ENCODE results near the gene HDAC5. TPM values are rescaled to one million over a fixed set of nuclear protein-coding genes. Genes with fewer than 3 reads are reported as not detected.
A peak's percentile ranks its signal among the peaks of the same experiment; 100 is the strongest.

Gene HDAC5
- total RNA-seq, 1 donor from 2014 or later: 40.4 TPM

DNA sequence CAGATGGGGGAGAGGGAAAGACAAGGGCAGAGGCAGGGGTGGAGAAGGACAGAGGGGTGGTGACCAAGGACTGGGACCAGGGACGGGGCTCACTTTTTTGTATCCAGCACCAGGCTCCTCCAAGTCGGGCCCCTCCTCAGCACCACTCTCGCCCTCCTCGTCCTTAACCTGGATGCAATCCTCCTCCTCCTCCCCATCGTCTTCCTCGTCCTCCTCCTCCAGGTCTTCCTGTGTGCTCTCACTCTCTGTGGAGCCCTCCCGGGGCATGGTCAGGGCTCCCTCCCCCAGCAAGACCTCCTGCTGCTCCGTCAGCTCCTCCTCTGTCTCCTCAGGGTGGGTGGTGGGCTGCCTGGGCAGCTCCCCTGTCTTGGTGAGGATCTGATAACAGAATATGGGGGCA, 36.1 kb downstream of the HDAC5 start:
- DNase-seq (ENCODE audit: low read depth in 2 of 2): no peak

DNA sequence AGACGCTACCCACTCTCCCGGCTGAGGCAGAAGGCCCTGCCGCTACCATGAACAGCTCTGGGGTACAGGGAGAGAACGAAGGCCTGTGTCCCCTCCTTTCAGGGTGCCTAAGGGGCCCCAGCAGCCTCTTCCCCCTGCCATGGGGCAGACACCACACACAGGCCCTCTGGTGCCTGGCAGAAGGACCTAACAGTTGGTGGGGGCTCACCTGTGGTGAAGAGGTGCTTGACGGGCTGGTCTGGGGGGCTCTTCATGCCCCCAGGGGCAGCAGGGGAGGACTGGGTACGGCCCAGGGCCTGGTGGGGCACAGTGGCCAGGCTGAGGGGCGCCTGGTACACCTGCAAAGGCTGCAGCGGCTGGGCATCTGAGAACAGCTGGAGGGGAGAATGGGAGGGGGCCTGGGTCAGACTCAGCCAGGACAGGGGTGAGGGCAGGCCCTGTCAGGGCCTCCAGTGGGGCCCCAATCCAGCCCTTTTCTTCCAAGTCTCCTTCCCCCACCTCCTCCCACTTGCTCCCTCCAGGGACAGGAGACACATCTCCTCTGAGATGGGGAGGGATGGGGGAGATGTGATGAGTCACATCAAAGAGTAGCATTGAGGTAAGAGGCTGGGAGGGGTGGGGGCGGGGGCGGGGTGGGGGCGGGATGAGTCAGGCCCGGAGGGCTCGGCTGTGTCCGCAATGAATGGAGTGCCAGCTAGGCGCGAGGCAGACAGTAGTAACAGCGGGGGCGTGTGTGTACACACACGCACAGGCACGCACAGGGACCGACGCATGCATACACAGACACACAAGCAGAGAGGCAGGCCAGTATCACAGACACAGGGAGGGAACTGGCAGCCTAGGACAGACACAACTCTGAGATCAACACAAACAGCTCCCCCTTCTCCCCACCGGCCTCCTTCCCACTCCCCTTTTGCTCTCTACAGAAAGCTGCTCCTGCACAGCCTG, 36.8 kb downstream of the HDAC5 start:
- DNase-seq (ENCODE audit: low read depth in 2 of 2): peak in 1 of 2 donors; percentile 87

DNA sequence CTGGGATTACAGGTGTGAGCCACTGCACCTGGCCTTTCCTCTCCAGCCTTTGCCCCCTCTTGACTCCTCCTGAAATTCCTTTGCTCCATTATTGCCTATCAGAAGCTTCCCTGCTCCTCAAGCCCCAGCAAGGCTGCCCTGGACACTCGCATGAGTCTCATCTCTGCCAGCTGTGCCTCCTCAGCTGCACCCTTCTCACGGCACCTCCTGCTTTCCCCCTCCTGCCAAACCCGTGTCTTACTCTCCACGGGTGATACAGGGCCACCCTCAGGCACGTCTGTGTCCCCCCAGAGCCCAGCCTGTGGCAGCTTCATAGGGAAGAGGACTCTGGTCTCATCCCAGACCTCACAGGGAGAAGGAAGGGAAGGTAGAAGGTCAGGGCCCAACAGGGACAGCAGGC, 37.5 kb downstream of the HDAC5 start:
- no peak for DNase-seq (ENCODE audit: low read depth in 2 of 2)

DNA sequence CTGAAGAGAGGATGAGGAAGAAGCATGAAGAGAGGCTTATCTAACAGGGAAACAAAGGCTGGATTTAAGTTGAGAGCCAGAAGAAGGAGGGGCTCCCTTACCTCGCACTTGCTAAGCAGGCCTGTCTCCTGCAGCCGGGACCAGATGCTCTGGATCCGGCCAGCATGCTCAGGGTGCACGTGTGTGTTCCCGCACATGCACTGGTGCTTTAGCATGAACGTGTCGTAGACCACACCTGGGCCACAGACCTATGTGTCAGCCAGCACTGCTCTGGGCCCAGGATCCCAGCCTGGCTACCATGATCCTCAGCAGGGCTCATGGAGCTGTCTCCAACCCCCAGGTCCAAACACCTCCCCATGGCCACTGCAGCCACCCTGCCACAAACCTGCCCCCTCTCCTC, 38.5 kb downstream of the HDAC5 start:
- no peak for DNase-seq (ENCODE audit: low read depth in 2 of 2)

DNA sequence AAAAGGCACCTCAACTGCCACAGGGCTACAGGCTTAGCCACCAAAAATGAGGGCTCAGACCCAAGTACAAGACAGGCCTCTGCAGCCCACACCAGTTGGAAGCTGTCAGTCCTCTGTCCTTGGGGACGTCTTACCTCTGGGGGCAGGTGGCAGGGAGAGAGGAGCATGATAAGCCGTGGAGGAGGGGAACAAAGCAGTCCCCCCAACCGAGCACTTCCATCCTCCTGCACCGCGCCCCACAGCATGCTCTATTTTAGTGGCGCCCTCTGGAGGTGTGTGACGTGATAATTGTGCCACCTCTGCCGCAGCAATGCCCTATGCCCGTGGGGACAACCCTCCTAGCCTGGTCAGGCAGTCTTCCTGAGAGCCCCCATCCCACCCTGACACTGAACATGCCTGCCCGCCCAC, 39.3 kb downstream of the HDAC5 start:
- no peak for DNase-seq (ENCODE audit: low read depth in 2 of 2)

DNA sequence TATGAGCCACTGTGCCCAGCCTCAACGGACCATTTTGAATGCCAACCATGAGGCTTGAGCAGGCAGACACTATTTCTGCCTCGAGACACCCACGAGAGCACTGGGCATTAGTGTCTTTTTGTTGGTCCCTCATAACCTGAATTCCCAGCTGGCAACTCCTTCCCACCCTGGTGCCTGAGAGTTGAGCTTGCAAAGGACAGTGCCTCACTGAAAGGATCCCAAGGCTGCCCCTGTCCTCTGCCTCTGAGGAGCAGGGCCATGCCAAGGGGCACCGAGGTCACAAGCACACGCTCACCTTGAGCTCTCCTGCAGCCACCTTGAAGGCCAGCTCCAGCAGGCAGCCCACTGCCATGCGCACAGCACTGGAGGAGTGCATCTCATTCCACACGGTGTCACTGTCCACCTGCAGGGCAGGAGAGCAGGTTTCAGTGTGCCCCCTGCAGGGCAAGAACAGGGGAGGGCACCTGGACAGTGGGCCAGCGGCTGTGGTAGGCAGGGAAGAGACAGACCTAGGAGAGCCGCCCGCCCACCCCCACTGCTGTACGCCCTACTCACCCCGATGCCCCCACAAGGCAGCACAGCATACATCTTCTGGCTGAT, 40.1 kb downstream of the HDAC5 start:
- peak in 1 of 2 donors; percentile 60 for DNase-seq (ENCODE audit: low read depth in 2 of 2)

DNA sequence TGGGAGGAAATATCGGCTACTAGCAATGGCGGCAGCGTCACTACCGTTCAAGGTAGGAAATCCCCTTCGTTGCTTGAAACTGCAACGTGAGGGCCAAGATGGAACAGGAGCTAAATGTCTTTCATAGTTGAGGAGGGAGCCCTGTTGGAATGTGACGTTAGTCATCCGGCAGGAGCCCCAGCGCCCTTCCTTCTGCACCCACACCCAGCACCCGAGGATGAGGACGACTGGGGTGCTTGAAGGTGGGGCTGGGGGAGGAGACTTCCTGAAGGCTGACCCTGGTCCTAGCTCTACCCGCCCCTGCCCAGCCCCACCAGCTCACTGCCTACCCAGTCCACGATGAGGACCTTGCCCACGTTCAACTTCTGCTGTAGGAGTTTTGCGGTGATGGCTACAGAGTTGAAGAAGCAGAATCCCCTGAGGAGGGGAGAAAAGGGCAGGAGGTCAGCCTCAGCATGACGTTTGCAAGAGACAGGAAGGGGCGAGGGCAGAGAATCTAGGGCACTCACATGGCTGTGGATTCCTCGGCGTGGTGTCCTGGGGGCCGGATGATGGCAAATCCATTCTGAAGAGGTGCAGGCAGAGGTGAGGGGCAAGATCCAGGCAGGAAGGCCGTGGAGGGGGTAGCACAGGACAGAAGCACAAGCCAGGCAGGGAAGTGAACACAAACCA, 41.0 kb downstream of the HDAC5 start:
- DNase-seq (ENCODE audit: low read depth in 2 of 2): no peak

DNA sequence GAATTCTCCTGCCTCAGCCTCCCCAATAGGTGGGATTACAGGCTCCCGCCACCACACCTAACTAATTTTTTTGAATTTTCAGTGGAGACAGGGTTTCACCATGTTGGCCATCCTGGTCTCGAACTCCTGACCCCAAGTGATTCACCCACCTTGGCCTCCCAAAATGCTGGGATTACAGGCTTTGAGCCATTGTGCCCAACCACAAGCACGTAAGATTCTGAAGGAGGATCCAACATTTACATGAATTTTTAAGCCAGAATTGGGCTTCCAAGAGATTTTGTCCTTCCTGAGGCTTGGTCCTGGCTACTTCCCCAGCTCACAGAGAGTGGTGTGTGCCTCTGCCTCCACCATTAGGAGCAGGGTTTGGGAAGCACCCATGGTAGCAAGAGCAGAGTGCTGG, 41.8 kb downstream of the HDAC5 start:
- DNase-seq (ENCODE audit: low read depth in 2 of 2): no peak

DNA sequence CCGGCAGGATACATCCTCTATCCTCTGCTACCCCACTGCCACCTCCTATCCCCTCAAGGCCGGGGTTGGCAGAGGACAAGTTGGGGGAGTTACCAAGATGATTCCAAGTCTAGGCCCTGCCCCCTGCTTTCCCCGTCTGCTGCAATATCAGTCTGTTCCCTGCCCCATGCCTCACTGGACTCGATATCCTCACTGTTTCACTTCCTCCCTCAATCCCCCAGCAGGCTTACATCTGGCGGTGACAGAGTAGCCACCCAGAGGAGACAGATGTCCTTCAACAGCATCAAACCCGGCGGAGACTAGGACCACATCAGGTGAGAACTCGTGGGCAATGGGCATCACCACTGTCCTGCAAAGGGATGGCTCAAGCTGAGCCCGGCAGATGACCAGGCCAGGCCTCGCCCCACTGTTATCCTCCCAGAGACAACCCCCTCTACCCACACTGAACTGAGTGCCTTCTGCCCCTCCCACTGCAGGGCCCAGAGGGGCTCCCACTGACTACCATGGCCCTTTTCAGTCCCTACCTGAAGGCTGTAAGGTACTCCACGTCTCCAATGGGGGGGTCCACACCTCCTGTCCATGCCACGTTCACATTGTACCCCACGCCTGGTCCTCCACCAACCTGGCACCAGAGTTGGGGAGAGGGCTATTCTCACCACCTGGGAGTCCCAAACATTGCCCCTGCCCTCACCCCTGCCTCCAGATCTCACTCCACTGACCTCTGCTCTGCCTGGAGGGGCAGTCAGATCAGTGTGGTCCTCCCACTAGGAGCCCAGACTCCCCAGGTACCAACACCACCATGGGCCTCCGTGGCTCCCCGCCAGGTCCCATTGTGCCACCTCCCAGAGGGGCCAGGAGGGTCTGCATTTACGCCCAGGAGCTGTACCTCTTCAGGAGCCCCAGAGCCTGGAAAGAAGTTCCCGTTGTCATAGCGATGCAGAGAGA, 43.3 kb downstream of the HDAC5 start:
- no peak for DNase-seq (ENCODE audit: low read depth in 2 of 2)

DNA sequence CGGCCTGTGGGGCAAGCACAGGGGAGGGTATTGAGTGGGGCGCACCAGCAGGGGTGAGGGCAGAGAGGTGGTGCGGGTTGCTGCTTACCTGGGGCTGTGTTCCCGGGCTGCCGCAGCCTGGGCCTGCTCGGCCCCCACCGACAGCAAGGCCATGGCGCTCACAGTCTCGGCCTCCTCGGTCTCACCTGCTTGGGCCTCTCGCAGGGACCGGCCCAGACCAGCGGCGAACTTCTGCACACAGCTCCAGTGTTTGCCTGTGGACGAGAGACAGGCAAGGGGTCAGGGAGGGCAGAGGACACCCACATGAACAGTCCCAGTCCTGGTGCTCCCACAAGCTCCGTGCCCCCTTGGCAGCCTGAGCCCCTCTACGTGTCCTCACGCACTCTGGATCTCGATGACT, 45.0 kb downstream of the HDAC5 start:
- no peak for DNase-seq (ENCODE audit: low read depth in 2 of 2)

DNA sequence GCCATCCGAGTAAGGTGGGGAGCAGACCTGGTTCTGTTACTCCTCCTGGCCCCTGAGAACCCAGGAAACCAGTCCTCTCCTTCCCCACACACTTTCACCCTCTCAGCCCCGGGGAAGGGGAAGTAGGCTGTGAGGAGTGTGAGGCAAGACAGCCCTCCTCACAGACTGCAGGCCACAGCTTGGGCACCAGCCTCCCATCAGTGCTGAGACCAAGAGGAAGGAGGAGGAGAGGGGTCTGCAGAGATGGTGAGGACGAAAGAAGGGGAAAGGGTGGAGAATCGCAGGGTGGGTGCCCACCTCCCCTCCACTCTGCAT, 45.9 kb downstream of the HDAC5 start:
- DNase-seq (ENCODE audit: low read depth in 2 of 2): no peak

DNA sequence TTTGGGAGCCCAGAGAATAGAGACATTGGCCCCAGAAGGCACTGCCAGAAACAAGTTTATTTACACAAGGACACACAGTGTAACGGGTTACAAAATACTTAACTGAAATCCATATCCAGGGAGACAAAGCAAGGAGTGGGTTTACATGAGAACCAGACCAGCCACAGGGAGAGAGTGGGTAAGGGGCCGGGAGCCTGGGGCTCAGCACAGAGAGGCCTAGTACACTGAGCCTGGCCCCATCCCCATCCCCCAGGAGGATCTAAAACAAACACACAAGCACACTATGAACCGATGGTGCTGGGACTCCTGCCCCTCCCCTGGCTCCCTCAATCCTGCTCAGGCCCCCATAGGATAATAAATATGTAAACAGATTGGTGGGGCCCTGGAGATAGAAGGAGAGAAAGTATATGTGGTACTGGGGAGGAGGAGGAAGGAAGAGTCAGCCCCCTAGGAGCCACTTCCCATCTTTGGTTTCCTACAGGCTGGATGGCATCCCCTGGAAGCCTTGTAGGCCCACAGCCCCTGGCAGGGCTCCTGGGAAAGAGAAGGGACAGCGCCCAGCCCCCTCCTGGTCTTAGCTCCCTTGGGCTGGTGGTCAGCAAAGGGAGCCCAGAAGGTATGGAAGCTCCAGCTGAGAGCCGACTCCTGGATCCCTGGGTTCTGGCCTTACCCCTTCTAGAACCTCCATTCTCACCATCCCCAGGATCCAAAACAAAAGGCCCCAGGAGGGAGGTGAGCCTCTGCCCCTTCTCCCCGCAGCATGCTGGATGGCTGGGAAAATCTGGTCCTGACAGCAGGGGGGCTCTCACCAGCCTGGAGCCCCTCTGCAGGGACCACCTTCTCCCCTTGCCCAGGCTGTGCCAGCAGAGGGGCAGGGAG, 46.5 kb downstream of the HDAC5 start:
- DNase-seq (ENCODE audit: low read depth in 2 of 2): no peak

DNA sequence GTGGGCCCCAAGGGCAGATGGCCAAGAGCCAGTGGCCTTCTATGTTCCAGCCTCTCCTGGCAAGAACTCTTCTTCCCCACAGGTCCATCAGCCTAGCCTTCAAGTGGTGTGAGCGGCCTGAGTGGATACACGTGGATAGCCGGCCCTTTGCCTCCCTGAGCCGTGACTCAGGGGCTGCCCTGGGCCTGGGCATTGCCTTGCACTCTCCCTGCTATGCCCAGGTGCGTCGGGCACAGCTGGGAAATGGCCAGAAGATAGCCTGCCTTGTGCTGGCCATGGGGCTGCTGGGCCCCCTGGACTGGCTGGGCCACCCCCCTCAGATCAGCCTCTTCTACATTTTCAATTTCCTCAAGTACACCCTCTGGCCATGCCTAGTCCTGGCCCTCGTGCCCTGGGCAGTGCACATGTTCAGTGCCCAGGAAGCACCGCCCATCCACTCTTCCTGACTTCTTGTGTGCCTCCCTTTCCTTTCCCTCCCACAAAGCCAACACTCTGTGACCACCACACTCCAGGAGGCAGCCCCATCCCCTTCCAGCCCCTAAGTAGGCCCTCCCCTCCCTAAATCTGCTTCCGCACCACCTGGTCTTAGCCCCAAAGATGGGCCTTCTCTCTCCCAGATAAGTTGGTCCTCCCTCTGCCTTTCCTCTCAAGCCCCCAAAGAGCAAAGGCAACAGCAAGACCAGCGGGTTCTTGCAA, 47.7 kb downstream of the HDAC5 start:
- no peak for DNase-seq (ENCODE audit: low read depth in 2 of 2)

DNA sequence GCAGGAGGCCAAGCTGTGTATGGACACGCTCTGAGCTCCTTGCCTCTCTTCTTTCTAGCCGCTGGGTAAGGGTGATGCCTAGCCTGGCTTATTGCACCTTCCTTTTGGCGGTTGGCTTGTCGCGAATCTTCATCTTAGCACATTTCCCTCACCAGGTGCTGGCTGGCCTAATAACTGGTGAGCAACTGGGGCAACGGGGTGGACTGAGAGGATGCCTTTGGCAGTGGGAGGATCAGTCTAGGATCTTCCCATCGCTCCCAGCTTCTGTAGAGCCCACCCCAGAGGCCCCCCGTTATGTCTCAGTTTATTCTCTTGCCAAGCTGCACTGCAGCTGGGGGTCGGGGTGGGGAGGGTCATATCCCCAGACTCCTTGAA, 48.5 kb downstream of the HDAC5 start:
- DNase-seq (ENCODE audit: low read depth in 2 of 2): no peak

DNA sequence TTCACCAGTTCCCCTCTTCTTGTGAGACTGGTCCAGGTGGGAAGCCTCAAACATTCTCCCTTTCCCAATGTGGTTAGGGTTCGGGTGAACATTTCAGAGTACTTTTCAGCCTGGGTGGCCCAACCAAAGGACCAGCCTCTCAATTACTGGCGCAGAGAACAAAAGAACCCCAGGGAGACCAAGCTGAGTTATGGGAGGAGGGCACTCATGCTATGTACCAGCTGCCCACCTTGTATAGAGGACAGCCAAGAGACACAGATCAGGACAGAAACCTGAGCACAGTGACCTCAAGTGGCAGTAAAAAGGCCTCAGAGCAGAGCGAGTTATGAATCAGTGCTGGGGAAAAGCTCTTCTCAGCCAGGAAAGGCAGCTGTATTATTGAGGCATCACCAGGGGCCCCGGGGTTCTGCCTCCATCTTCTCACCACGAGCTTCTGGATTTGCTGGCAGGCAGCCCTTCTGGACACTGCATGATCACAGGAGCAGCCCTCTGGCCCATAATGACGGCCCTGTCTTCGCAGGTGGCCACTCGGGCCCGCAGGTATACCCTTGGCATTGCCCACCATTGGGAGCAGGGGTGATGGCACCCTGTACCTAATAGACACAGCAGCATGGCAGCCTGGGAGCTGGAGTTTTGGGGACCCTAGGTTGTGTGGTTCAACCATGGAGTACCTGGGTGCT, 49.1 kb downstream of the HDAC5 start:
- DNase-seq (ENCODE audit: low read depth in 2 of 2): no peak

DNA sequence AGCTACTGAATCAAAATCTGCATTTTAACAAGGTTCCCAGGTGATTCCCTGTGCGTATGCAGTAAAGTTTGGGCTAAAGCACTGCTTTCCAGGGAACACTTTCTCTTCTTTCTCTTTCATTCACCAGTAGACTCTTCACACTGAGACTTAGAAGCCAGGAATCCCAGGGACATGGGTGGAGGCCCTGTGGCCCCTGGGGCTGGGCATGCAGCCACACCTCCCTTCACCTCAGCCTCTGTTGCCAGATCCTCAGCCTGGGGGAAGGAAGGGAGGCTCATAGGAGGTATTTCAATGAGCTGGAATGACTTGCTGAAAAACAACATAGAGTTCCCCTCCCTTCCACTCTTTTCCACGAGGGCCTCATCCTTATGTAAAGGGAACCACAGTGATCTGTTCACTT, 51.7 kb downstream of the HDAC5 start:
- DNase-seq (ENCODE audit: low read depth in 2 of 2): no peak

DNA sequence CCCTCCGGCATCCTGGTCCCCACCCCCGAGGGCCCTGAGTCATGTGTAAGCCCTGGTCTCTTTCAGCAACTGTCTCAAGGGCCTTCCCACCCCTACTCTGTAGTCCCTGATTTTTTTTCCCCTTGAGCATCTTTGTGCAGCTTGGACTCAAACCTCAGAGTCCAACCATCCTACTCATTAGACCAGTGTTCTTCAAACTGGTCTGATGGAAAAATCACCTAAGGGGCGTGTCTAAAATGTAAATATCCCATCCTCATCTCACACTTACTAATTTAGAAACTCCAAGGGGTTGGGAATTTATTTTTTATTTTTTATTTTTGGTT, 52.3 kb downstream of the HDAC5 start:
- DNase-seq (ENCODE audit: low read depth in 2 of 2): no peak

DNA sequence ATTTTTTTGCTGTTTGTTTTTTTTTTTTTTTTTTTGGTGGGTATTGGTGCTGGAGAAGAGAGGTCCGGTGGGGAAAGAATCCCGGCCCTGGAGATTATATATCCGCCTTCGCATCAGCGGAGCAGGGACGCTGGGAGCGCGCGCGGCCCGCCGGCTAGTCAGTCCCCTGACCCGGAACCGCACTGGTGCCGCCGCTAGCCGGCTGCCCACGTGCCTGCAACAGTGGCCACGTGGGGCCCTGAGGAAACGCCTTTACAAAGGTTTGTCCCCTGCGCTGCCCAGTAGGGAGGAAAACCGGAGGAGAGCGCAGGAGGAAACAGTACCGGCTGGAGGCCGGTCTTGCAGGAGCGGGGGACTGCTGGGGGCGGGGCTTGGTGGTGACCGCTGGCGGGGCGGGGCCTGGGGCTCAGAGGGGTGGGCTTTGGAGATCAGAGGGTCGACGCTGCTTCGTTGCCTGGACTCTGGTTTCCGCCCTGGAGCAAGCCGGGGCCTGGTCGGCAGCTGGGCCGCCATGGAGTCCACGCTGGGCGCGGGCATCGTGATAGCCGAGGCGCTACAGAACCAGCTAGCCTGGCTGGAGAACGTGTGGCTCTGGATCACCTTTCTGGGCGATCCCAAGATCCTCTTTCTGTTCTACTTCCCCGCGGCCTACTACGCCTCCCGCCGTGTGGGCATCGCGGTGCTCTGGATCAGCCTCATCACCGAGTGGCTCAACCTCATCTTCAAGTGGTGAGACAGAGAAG, 52.8 kb downstream of the HDAC5 start, which contains the start of gene G6PC3:
G6PC3 (plus strand) TSS at position 281 of the 743 bp plus-strand sequence; CDS start at position 512, 231 bp downstream.
- DNase-seq (ENCODE audit: low read depth in 2 of 2): peak; percentile 96 to 99

DNA sequence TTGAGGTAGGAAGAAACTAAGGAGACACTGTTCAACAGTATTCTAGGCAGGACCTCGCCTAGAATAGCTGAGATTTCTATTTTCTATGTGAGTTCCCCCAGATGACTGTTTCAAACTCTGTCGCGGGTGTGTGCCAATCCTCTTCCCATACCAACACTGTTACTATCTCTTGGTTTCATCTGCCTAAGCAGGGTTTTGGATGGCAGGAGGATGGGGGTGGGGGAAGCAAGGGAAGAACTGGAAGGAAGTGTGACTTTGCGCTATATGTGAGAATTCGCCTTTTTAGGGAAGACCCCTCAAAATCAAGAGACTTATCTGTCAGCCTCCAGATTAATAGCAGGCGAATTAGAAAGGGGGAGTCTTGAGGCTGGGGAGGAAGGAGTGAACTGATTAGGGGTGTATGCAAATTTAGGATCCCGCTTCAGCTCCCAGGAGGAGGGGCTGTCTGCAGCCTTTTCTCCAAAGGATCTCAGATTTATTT, 53.4 kb downstream of the HDAC5 start:
- no peak for DNase-seq (ENCODE audit: low read depth in 2 of 2)

All from dermis microvascular lymphatic vessel endothelial cell (primary cell).